HepG2 (cell line): ENCODE results near the gene ABHD15. TPM values are rescaled to one million over a fixed set of nuclear protein-coding genes. Genes with fewer than 3 reads are reported as not detected.
A peak's percentile ranks its signal among the peaks of the same experiment; 100 is the strongest.

Experiments used
- CEBPB ChIP-seq: IDR thresholded peaks from 2 replicates; pipeline ENCODE4 v1.6.1; 2011; ENCODE audit warnings: low read depth, low read length, improper control_type of control experiment, borderline replicate concordance
- DNMT3B ChIP-seq: conservative IDR thresholded peaks from 2 replicates; pipeline ENCODE4 v1.6.1; 2016; ENCODE audit warnings: missing biosample characterization, control low read depth
- FOXO4 ChIP-seq: sonication (generic); formaldehyde crosslinking; conservative IDR thresholded peaks from 2 replicates; pipeline ENCODE4 v1.8.1; 2023; ENCODE audit warnings: missing genetic modification reagents
- GTF3A ChIP-seq: sonication (generic); formaldehyde crosslinking; conservative IDR thresholded peaks from 2 replicates; pipeline ENCODE4 v1.4.0; 2020; ENCODE audit warnings: mild to moderate bottlenecking, missing genetic modification reagents
- MXI1 ChIP-seq: IDR thresholded peaks from 3 replicates; pipeline ENCODE4 v1.6.1; 2012; ENCODE audit warnings: low read depth, low read length, inconsistent platforms, borderline replicate concordance
- NFRKB ChIP-seq: fragments of 450-650 bp; IDR thresholded peaks from 2 replicates; pipeline ENCODE4 v1.6.1; 2017
- NR2C2 ChIP-seq: sonication (generic); formaldehyde crosslinking; IDR thresholded peaks from 2 replicates; pipeline ENCODE4 v1.4.0; 2020; ENCODE audit warnings: missing genetic modification reagents, mild to moderate bottlenecking, moderate library complexity, borderline replicate concordance
- POLR2A ChIP-seq, 2 experiments: IDR thresholded peaks; 2 replicates each; pipeline ENCODE4 v1.6.1; 2011; ENCODE audit warnings: low read depth in 2 of 2, low read length in 2 of 2, mild to moderate bottlenecking in 1 of 2, moderate library complexity in 1 of 2; ENCODE audit not compliant: insufficient read depth in 1 of 2
- SKIL ChIP-seq: sonication (generic); formaldehyde crosslinking; IDR thresholded peaks from 2 replicates; pipeline ENCODE4 v1.8.0; 2022; ENCODE audit warnings: missing genetic modification reagents, mild to moderate bottlenecking, moderate library complexity, borderline replicate concordance
- SP5 ChIP-seq: IDR thresholded peaks from 2 replicates; pipeline ENCODE4 v1.6.1; 2016; ENCODE audit warnings: low read depth, borderline replicate concordance
- SYNCRIP ChIP-seq: fragments of 200-400 bp; formaldehyde crosslinking; IDR thresholded peaks from 2 replicates; pipeline ENCODE4 v1.6.1; 2018; ENCODE audit warnings: mild to moderate bottlenecking, low read depth, low read length; ENCODE audit not compliant: insufficient read depth
- ZNF260 ChIP-seq: sonication (generic); formaldehyde crosslinking; IDR thresholded peaks from 2 replicates; pipeline ENCODE4 v1.4.0; 2020; ENCODE audit warnings: missing genetic modification reagents, low read depth, mild to moderate bottlenecking, borderline replicate concordance
- ZNF574 ChIP-seq: sonication (generic); formaldehyde crosslinking; IDR thresholded peaks from 2 replicates; pipeline ENCODE4 v1.4.0; 2020; ENCODE audit warnings: missing genetic modification reagents
- ZNF782 ChIP-seq: sonication (generic); formaldehyde crosslinking; IDR thresholded peaks from 2 replicates; pipeline ENCODE4 v1.4.0; 2020; ENCODE audit warnings: missing genetic modification reagents, mild to moderate bottlenecking, borderline replicate concordance
- polyA plus RNA-seq, 8 experiments: library from polyadenylated mRNA; depleted of rRNA in 3 of 8; stranded (reverse) in 7 of 8; unstranded in 1 of 8; fragments of >200 nt; fragmentation: Illumina TruSeq in 4 of 8; extraction: Trizol in 4 of 8; gene quantifications; 2 replicates each; pipeline versions ENCODE4 v1.2.1 to v1.2.3, GENCODE V29; 2011 to 2016; ENCODE audit warnings: low read depth in 4 of 8, missing spikeins in 1 of 8, mixed read lengths in 1 of 8; ENCODE audit not compliant: insufficient read depth in 1 of 8
- total RNA-seq, 5 experiments: library from RNA; depleted of rRNA; stranded (reverse); fragments of >200 nt; fragmentation: Illumina TruSeq; extraction: Trizol; gene quantifications; 2 replicates each; pipeline ENCODE4 v1.2.3, GENCODE V29; 2016; ENCODE audit warnings: low read depth in 1 of 5
- TF ChIP-seq, protein P1 (sequence below): sonication (generic); formaldehyde crosslinking; IDR thresholded peaks from 2 replicates; pipeline ENCODE4 v1.5.0; 2020; ENCODE audit warnings: mild to moderate bottlenecking, missing genetic modification reagents, moderate library complexity
- TF ChIP-seq, protein P2 (sequence below): sonication (generic); formaldehyde crosslinking; IDR thresholded peaks from 2 replicates; pipeline ENCODE4 v1.8.1; 2023; ENCODE audit warnings: mild to moderate bottlenecking, inconsistent platforms, moderate library complexity, missing genetic modification reagents, borderline replicate concordance
- TF ChIP-seq, protein P3 (sequence below): sonication (generic); formaldehyde crosslinking; IDR thresholded peaks from 2 replicates; pipeline ENCODE4 v1.9.0; 2022; ENCODE audit warnings: missing genetic modification reagents, mild to moderate bottlenecking, borderline replicate concordance

The ABHD15 gene
- total and polyA plus RNA-seq, 2 of the 13 experiments (the other 11 are each of a cell fraction or from before 2014, with no cell fraction given) = 2.4 to 7.7 TPM

GRCh38 chr17:29574732-29575510 is 8.1 kb upstream of the ABHD15 start (continued):
- TF ChIP-seq SKIL (peak; percentile 35; the same call in 1 of the 2 replicates), SP5 (CRISPR knock-in tag) (peak; percentile 67), DNMT3B (CRISPR knock-in tag) (no peak; the same call in 1 of the 2 replicates), SYNCRIP (no peak), POLR2A (IDR thresholded peaks at IDR 0.05; ENCODE audit: insufficient read depth in 1 of 2, low read depth in 2 of 2, low read length in 2 of 2) (0 out of 4 replicates have a peak, but pooled peaks of 1 of the 2 experiments have one; percentile 23), ZNF574 (CRISPR knock-in tag) (peak; percentile 74), GTF3A (CRISPR knock-in tag) (no peak), MXI1 (peak; percentile 47; the same call in 1 of the 3 replicates), FOXO4 (CRISPR knock-in tag) (no peak), CEBPB (no peak), NFRKB (no peak), NR2C2 (peak; percentile 57), ZNF782 (CRISPR knock-in tag) (peak; percentile 74; the same call in 1 of the 2 replicates), ZNF260 (CRISPR knock-in tag) (no peak)
- TF ChIP-seq, protein P1, sequence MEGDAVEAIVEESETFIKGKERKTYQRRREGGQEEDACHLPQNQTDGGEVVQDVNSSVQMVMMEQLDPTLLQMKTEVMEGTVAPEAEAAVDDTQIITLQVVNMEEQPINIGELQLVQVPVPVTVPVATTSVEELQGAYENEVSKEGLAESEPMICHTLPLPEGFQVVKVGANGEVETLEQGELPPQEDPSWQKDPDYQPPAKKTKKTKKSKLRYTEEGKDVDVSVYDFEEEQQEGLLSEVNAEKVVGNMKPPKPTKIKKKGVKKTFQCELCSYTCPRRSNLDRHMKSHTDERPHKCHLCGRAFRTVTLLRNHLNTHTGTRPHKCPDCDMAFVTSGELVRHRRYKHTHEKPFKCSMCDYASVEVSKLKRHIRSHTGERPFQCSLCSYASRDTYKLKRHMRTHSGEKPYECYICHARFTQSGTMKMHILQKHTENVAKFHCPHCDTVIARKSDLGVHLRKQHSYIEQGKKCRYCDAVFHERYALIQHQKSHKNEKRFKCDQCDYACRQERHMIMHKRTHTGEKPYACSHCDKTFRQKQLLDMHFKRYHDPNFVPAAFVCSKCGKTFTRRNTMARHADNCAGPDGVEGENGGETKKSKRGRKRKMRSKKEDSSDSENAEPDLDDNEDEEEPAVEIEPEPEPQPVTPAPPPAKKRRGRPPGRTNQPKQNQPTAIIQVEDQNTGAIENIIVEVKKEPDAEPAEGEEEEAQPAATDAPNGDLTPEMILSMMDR (CRISPR knock-in tag) = peak; percentile 65
- TF ChIP-seq, protein P2, sequence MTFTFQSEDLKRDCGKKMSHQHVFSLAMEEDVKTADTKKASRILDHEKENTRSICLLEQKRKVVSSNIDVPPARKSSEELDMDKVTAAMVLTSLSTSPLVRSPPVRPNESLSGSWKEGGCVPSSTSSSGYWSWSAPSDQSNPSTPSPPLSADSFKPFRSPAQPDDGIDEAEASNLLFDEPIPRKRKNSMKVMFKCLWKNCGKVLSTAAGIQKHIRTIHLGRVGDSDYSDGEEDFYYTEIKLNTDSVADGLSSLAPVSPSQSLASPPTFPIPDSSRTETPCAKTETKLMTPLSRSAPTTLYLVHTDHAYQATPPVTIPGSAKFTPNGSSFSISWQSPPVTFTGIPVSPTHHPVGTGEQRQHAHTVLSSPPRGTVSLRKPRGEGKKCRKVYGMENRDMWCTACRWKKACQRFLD (CRISPR knock-in tag) = no peak
- TF ChIP-seq, protein P3, sequence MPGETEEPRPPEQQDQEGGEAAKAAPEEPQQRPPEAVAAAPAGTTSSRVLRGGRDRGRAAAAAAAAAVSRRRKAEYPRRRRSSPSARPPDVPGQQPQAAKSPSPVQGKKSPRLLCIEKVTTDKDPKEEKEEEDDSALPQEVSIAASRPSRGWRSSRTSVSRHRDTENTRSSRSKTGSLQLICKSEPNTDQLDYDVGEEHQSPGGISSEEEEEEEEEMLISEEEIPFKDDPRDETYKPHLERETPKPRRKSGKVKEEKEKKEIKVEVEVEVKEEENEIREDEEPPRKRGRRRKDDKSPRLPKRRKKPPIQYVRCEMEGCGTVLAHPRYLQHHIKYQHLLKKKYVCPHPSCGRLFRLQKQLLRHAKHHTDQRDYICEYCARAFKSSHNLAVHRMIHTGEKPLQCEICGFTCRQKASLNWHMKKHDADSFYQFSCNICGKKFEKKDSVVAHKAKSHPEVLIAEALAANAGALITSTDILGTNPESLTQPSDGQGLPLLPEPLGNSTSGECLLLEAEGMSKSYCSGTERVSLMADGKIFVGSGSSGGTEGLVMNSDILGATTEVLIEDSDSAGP (CRISPR knock-in tag) = peak; percentile 93
